ENCODE results near the gene RYR2.

DNA sequence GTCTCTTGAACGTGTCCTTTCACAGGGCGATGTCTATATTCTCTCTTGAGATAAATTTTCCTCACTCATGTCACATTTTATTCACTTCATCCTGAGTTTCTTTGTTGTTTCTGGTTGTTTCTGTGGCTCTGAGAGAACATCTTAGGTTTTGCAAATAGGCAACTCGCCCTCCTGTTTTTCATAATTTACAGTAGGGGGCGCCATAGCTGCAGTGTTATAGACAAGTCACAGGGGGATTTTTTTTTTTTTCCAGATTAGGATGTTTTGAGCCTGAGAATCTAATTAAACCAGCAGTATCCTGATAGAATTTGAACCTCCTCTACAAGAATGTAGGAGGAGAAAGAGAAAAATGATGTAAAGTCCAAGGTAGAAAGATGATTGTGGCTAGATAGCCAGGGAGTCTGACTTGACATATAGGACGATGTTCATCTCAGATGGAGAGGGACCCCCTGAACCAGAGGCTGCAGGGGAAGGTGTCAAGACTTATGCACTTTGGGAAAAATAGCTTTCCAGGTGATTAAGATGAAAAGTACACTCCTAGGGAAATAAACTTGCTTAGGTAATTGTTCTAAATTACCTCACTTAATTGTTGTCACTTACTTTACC, 772.4 kb downstream of the RYR2 start:
- TF ChIP-seq CBX2 (IDR thresholded peaks at IDR 0.05; ENCODE audit: insufficient read depth, low read length, poor library complexity, severe bottlenecking) (no peak), CBFA2T2 (conservative IDR thresholded peaks at IDR 0.05) (no peak), ZFP91 (CRISPR knock-in tag; IDR thresholded peaks at IDR 0.05) (no peak), GABPA (tag; conservative IDR thresholded peaks at IDR 0.05; ENCODE audit: low read depth) (no peak), LCOR (CRISPR knock-in tag; IDR thresholded peaks at IDR 0.05) (no peak), HOXB6 (CRISPR knock-in tag; IDR thresholded peaks at IDR 0.05; ENCODE audit: borderline replicate concordance) (no peak), ZNF24 (IDR thresholded peaks at IDR 0.05) (no peak), POLR2AphosphoS5 (IDR thresholded peaks at IDR 0.05; ENCODE audit: control insufficient read depth, insufficient read depth, low read depth, low read length) (no peak), KLF1 (tag; IDR thresholded peaks at IDR 0.05) (no peak), SP1 (CRISPR knock-in tag; IDR thresholded peaks at IDR 0.05) (no peak)
- TF ChIP-seq, protein P1, sequence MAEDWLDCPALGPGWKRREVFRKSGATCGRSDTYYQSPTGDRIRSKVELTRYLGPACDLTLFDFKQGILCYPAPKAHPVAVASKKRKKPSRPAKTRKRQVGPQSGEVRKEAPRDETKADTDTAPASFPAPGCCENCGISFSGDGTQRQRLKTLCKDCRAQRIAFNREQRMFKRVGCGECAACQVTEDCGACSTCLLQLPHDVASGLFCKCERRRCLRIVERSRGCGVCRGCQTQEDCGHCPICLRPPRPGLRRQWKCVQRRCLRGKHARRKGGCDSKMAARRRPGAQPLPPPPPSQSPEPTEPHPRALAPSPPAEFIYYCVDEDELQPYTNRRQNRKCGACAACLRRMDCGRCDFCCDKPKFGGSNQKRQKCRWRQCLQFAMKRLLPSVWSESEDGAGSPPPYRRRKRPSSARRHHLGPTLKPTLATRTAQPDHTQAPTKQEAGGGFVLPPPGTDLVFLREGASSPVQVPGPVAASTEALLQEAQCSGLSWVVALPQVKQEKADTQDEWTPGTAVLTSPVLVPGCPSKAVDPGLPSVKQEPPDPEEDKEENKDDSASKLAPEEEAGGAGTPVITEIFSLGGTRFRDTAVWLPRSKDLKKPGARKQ (CRISPR knock-in tag; IDR thresholded peaks at IDR 0.05): no peak
- TF ChIP-seq, protein P2, sequence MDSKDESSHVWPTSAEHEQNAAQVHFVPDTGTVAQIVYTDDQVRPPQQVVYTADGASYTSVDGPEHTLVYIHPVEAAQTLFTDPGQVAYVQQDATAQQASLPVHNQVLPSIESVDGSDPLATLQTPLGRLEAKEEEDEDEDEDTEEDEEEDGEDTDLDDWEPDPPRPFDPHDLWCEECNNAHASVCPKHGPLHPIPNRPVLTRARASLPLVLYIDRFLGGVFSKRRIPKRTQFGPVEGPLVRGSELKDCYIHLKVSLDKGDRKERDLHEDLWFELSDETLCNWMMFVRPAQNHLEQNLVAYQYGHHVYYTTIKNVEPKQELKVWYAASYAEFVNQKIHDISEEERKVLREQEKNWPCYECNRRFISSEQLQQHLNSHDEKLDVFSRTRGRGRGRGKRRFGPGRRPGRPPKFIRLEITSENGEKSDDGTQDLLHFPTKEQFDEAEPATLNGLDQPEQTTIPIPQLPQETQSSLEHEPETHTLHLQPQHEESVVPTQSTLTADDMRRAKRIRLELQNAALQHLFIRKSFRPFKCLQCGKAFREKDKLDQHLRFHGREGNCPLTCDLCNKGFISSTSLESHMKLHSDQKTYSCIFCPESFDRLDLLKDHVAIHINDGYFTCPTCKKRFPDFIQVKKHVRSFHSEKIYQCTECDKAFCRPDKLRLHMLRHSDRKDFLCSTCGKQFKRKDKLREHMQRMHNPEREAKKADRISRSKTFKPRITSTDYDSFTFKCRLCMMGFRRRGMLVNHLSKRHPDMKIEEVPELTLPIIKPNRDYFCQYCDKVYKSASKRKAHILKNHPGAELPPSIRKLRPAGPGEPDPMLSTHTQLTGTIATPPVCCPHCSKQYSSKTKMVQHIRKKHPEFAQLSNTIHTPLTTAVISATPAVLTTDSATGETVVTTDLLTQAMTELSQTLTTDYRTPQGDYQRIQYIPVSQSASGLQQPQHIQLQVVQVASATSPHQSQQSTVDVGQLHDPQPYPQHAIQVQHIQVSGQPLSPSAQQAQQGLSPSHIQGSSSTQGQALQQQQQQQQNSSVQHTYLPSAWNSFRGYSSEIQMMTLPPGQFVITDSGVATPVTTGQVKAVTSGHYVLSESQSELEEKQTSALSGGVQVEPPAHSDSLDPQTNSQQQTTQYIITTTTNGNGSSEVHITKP (IDR thresholded peaks at IDR 0.05; ENCODE audit: partially characterized antibody): no peak
